AG09319 (cell line): Measurements from ENCODE around the gene GRK1.
A peak's percentile ranks its signal among the peaks of the same experiment; 100 is the strongest.
"Not testable (repeated sequence)": the region's sequence is repeated elsewhere in the genome, so short reads cannot be mapped to it uniquely, and the experiment has no call there.

Experiments used
- DNase-seq: peaks from one replicate; pipeline ENCODE4 v3.0.0-alpha.2; 2010; ENCODE audit warnings: low read depth; ENCODE audit errors: extremely low read depth
- CTCF ChIP-seq: IDR thresholded peaks from 2 replicates; pipeline ENCODE4 v1.5.1; 2011; ENCODE audit warnings: low read depth, mild to moderate bottlenecking, inconsistent platforms, low read length, moderate library complexity

The GRK1 gene

GRCh38 chr13:113666951-113667701, at the start of gene GRK1:
Gene GRK1, plus strand, starts transcription at chr13:113667219. Its CDS starts 168 bp downstream, at chr13:113667387.
- DNase-seq = no peak
- TF ChIP-seq CTCF = no peak

- TF ChIP-seq CTCF = no peak
- no peak for DNase-seq
Measured at GRCh38 chr13:113617961-113618360, 49.1 kb upstream of the GRK1 start.

GRCh38 chr13:113618455-113618854, 48.6 kb upstream of the GRK1 start:
- no peak for TF ChIP-seq CTCF
- DNase-seq = no peak

- DNase-seq = no peak
- TF ChIP-seq CTCF = no peak
Measured at GRCh38 chr13:113620036-113620796, 46.8 kb upstream of the GRK1 start.

GRCh38 chr13:113621046-113621445, 46.0 kb upstream of the GRK1 start:
- DNase-seq = no peak
- TF ChIP-seq CTCF = no peak

GRCh38 chr13:113621498-113621897, 45.5 kb upstream of the GRK1 start:
- DNase-seq = not testable (repeated sequence)
- TF ChIP-seq CTCF = peak; percentile 19; the same call in 1 of the 2 replicates

- DNase-seq = not testable (repeated sequence)
Measured at GRCh38 chr13:113621986-113622550, 45.0 kb upstream of the GRK1 start.
